Hepatic stellate cell (primary cell): ENCODE results near the gene TINAGL1.

Experiments
- DNase-seq: peaks from one replicate; pipeline ENCODE4 v3.0.0; 2011; ENCODE audit warnings: low spot score

Gene TINAGL1

GRCh38 chr1:31568895-31569595 is 7.3 kb upstream of the TINAGL1 start:
- DNase-seq, result no peak

GRCh38 chr1:31569596-31570173 is 6.6 kb upstream of the TINAGL1 start:
- DNase-seq, result no peak

- no peak for DNase-seq
Observed at GRCh38 chr1:31570228-31570627, 6.1 kb upstream of the TINAGL1 start.

GRCh38 chr1:31570906-31571305 is 5.4 kb upstream of the TINAGL1 start:
- no peak for DNase-seq

GRCh38 chr1:31571340-31572295 is 4.7 kb upstream of the TINAGL1 start:
- DNase-seq, result no peak

- no peak for DNase-seq
Observed at GRCh38 chr1:31572323-31573104, 3.8 kb upstream of the TINAGL1 start.

- DNase-seq, result no peak
Observed at GRCh38 chr1:31573261-31573660, 3.1 kb upstream of the TINAGL1 start.

GRCh38 chr1:31574749-31575368 is 1.5 kb upstream of the TINAGL1 start:
- no peak for DNase-seq

- no peak for DNase-seq
Observed at GRCh38 chr1:31575369-31576140, 760 bp upstream of the TINAGL1 start.

- DNase-seq, result no peak
Observed at GRCh38 chr1:31576743-31577455, 584 bp downstream of the TINAGL1 start.

- peak; percentile 65 for DNase-seq
Observed at GRCh38 chr1:31577515-31578192, 1.3 kb downstream of the TINAGL1 start.

GRCh38 chr1:31579374-31579773 is 3.1 kb downstream of the TINAGL1 start:
- DNase-seq, result no peak

GRCh38 chr1:31580513-31580870 is 4.2 kb downstream of the TINAGL1 start:
- peak; percentile 59 for DNase-seq

GRCh38 chr1:31580891-31581603 is 4.7 kb downstream of the TINAGL1 start:
- no peak for DNase-seq

GRCh38 chr1:31581821-31582810 is 5.8 kb downstream of the TINAGL1 start:
- DNase-seq, result no peak

GRCh38 chr1:31583082-31583994 is 7.0 kb downstream of the TINAGL1 start:
- DNase-seq, result no peak
